ENCODE measurements around the gene FMNL1. TPM values are rescaled to one million over a fixed set of nuclear protein-coding genes. Genes with fewer than 3 reads are reported as not detected.

Gene FMNL1
- total and polyA plus RNA-seq, 10 of the 15 experiments (the other 5 are each of a cell fraction or from before 2014, with no cell fraction given) = 3.3 to 108 (median 19.5) TPM

DNA sequence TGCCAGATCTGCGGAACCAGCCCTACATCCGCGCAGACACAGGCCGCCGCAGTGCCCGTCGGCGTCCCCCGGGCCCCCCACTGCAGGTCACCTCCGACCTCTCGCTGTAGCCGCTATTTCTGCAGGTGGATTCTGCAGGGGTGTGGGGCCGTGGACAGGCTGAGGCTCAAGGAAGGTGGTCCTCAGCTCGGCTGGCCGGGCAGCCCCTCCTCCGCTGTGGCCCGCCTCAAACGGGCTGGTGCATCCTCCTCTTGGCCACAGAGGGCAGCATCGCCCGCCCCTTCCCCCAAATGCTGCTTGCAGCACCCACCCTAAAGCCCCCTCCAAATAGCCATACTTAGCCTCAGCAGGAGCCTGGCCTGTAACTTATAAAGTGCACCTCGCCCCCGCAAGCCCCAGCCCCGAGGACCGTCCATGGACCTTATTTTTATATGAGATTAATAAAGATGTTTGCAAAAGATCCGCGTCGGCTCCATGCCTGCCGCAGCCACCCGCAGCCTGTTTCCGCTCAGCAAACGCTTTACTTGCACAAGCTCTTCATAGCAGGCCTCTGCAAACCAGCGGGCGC is 25.3 kb downstream of the FMNL1 start:
- POLR2A ChIA-PET = interaction anchor here (0.7 to 3.8 kb wide), 6 partner anchors 19 to 340 kb away, joined by 3 to 18 read pairs (median 4); no protein-coding TSS in a partner anchor
- Histone ChIP-seq H3K79me2 (ENCODE audit: control insufficient read depth, insufficient read depth, low read length) (peaks cover 13% of the 10 kb centered on the region), H4K20me1 (ENCODE audit: control insufficient read depth, insufficient read depth) (no peaks in the 10 kb centered on the region), H3K4me1 (ENCODE audit: control insufficient read depth, insufficient read depth, low read length) (peaks cover 14% of the 10 kb centered on the region), H3K9me3 (replicated peaks; ENCODE audit: control insufficient read depth, insufficient read depth, low read length) (no peaks in the 10 kb centered on the region), H3K9ac (ENCODE audit: control insufficient read depth, insufficient read depth, low read length) (peak overlapping the region; percentile 35; the same call in 1 of the 2 replicates), H3K27ac (ENCODE audit: control insufficient read depth, insufficient read depth) (peak overlapping the region; percentile 98; the same call in 1 of the 2 replicates), H3K27me3 (replicated peaks in 1 of 2; ENCODE audit: control insufficient read depth in 2 of 2, insufficient read depth in 2 of 2, low read length in 1 of 2) (no peaks in the 10 kb centered on the region), H3K36me3 (ENCODE audit: control insufficient read depth in 2 of 2, insufficient read depth in 2 of 2, low read length in 1 of 2) (peaks cover 6 to 38% of the 10 kb centered on the region in 2 experiments; a peak in 3 of 4 replicates), H3K4me2 (ENCODE audit: control insufficient read depth, insufficient read depth) (peak overlapping the region; percentile 80), H2AFZ (ENCODE audit: control insufficient read depth, low read depth, low read length) (peak overlapping the region; percentile 11), H3K4me3 (peak overlapping the region; percentile 89; the same call in 1 of the 2 replicates)
- RAD21 ChIA-PET (ENCODE audit: unreplicated experiment) = interaction anchor here (0.5 to 2.3 kb wide), 11 partner anchors 16 to 134 kb away, joined by 3 to 10 read pairs (median 3); partner anchors contain the start of gene FMNL1
- intact Hi-C loops (cut with micrococcal nuclease; ENCODE audit: unreplicated experiment) = no loop called here
- no TSS peak for BruUV-seq (replicated peaks)
- peak; percentile 13 for FAIRE-seq
- ATAC-seq = peak; percentile 14
- CTCF ChIA-PET = interaction anchor here (1.3 to 4.8 kb wide), 9 partner anchors 9 to 139 kb away, joined by 3 to 36 read pairs (median 5); partner anchors contain the start of genes ACBD4 and FMNL1
- SMC1A ChIA-PET (ENCODE audit: uncharacterized antibody, unreplicated experiment) = interaction anchor here (0.7 to 2.4 kb wide), 6 partner anchors 17 to 85 kb away, joined by 3 to 8 read pairs (median 4); partner anchors contain the start of gene HEXIM2
- WGBS (ENCODE audit: insufficient coverage, insufficient replicate concordance, low lambda C conversion rate, missing lambda C conversion rate) = 34% methylated on average over 33 of the region's 33 CpGs
- no peak for DNase-seq (ENCODE audit: low read depth, low spot score)
- in situ Hi-C loops (cut with MboI) = no loop called here
- TF ChIP-seq, protein P1, sequence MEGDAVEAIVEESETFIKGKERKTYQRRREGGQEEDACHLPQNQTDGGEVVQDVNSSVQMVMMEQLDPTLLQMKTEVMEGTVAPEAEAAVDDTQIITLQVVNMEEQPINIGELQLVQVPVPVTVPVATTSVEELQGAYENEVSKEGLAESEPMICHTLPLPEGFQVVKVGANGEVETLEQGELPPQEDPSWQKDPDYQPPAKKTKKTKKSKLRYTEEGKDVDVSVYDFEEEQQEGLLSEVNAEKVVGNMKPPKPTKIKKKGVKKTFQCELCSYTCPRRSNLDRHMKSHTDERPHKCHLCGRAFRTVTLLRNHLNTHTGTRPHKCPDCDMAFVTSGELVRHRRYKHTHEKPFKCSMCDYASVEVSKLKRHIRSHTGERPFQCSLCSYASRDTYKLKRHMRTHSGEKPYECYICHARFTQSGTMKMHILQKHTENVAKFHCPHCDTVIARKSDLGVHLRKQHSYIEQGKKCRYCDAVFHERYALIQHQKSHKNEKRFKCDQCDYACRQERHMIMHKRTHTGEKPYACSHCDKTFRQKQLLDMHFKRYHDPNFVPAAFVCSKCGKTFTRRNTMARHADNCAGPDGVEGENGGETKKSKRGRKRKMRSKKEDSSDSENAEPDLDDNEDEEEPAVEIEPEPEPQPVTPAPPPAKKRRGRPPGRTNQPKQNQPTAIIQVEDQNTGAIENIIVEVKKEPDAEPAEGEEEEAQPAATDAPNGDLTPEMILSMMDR (IDR thresholded peaks at IDR 0.05 in 2 of 3, conservative IDR thresholded peaks at IDR 0.05 in 1 of 3; ENCODE audit: control insufficient read depth in 2 of 3, extremely low read depth in 1 of 3, insufficient read depth in 1 of 3, low read depth in 3 of 3, low read length in 3 of 3) = peak; percentile 20 to 39 (median 23); a peak in 5 of 6 replicates
- TF ChIP-seq NFXL1 (IDR thresholded peaks at IDR 0.05; ENCODE audit: borderline replicate concordance) = no peak
- TF ChIP-seq GATAD2B (conservative IDR thresholded peaks at IDR 0.05; ENCODE audit: low read depth) = 0 out of 2 replicates have a peak, but pooled peaks have one; percentile 46
- TF ChIP-seq SMARCA5 (IDR thresholded peaks at IDR 0.05) = no peak; the same call in 1 of the 2 replicates
- TF ChIP-seq EGR1 (IDR thresholded peaks at IDR 0.05; ENCODE audit: borderline replicate concordance in 1 of 2, low read depth in 2 of 2, low read length in 2 of 2) = 0 out of 3 replicates have a peak, but pooled peaks of 1 of the 2 experiments have one; percentile 10
- TF ChIP-seq POLR2AphosphoS5 (IDR thresholded peaks at IDR 0.05; ENCODE audit: low read length) = no peak; the same call in 1 of the 2 replicates
- no peak for TF ChIP-seq POLR2A (IDR thresholded peaks at IDR 0.05; ENCODE audit: low read depth, low read length)
- no peak for TF ChIP-seq ZNF217 (IDR thresholded peaks at IDR 0.05)
